HepG2 (cell line): ENCODE measurements around the gene DBN1. TPM values are rescaled to one million over a fixed set of nuclear protein-coding genes. Genes with fewer than 3 reads are reported as not detected.

Experiments
- ATRX ChIP-seq: sonication (generic); formaldehyde crosslinking; IDR thresholded peaks from 2 replicates; pipeline ENCODE4 v1.4.0; 2020; ENCODE audit warnings: missing genetic modification reagents, borderline replicate concordance
- CHCHD3 ChIP-seq: sonication (generic); formaldehyde crosslinking; IDR thresholded peaks from 2 replicates; pipeline ENCODE4 v1.8.0; 2022; ENCODE audit warnings: mild to moderate bottlenecking, missing genetic modification reagents, moderate library complexity
- IRX3 ChIP-seq: sonication (generic); formaldehyde crosslinking; IDR thresholded peaks from 2 replicates; pipeline ENCODE4 v1.8.1; 2023; ENCODE audit warnings: mild to moderate bottlenecking, low read depth, missing genetic modification reagents, borderline replicate concordance
- PAWR ChIP-seq: sonication (generic); formaldehyde crosslinking; IDR thresholded peaks from 2 replicates; pipeline ENCODE4 v1.4.0; 2020; ENCODE audit warnings: missing genetic modification reagents, mild to moderate bottlenecking, borderline replicate concordance
- POLR2A ChIP-seq, 2 experiments: IDR thresholded peaks; 2 replicates each; pipeline ENCODE4 v1.6.1; 2011; ENCODE audit warnings: low read depth in 2 of 2, low read length in 2 of 2, mild to moderate bottlenecking in 1 of 2, moderate library complexity in 1 of 2; ENCODE audit not compliant: insufficient read depth in 1 of 2
- SETDB1 ChIP-seq: sonication (generic); formaldehyde crosslinking; IDR thresholded peaks from 2 replicates; pipeline ENCODE4 v1.5.1; 2020; ENCODE audit warnings: missing genetic modification reagents, mild to moderate bottlenecking, borderline replicate concordance
- ZNF780A ChIP-seq: sonication (generic); formaldehyde crosslinking; IDR thresholded peaks from 2 replicates; pipeline ENCODE4 v1.8.0; 2022; ENCODE audit warnings: mild to moderate bottlenecking, missing genetic modification reagents, moderate library complexity
- ZNF878 ChIP-seq: sonication (generic); formaldehyde crosslinking; IDR thresholded peaks from 2 replicates; pipeline ENCODE4 v1.8.1; 2023; ENCODE audit warnings: mild to moderate bottlenecking, missing genetic modification reagents, moderate library complexity
- polyA plus RNA-seq, 8 experiments: library from polyadenylated mRNA; depleted of rRNA in 3 of 8; stranded (reverse) in 7 of 8; unstranded in 1 of 8; fragments of >200 nt; fragmentation: Illumina TruSeq in 4 of 8; extraction: Trizol in 4 of 8; gene quantifications; 2 replicates each; pipeline versions ENCODE4 v1.2.1 to v1.2.3, GENCODE V29; 2011 to 2016; ENCODE audit warnings: low read depth in 4 of 8, missing spikeins in 1 of 8, mixed read lengths in 1 of 8; ENCODE audit not compliant: insufficient read depth in 1 of 8
- total RNA-seq, 5 experiments: library from RNA; depleted of rRNA; stranded (reverse); fragments of >200 nt; fragmentation: Illumina TruSeq; extraction: Trizol; gene quantifications; 2 replicates each; pipeline ENCODE4 v1.2.3, GENCODE V29; 2016; ENCODE audit warnings: low read depth in 1 of 5
- TF ChIP-seq, protein P1 (sequence below): sonication (generic); formaldehyde crosslinking; conservative IDR thresholded peaks from 2 replicates; pipeline ENCODE4 v1.4.0; 2020; ENCODE audit warnings: mild to moderate bottlenecking, missing genetic modification reagents, moderate library complexity
- TF ChIP-seq, protein P2 (sequence below): sonication (generic); formaldehyde crosslinking; IDR thresholded peaks from 2 replicates; pipeline ENCODE4 v1.9.0; 2021; ENCODE audit warnings: missing genetic modification reagents, borderline replicate concordance
- TF ChIP-seq, protein P3 (sequence below), 2 experiments: fragments of 450-650 bp in 1 of 2; sonication (generic) in 1 of 2; formaldehyde crosslinking in 1 of 2; IDR thresholded peaks; 2 replicates each; pipeline versions ENCODE4 v1.6.1 to v1.8.0; 2016 to 2022; ENCODE audit warnings: antibody characterized with exemption in 1 of 2, mild to moderate bottlenecking in 1 of 2, missing genetic modification reagents in 1 of 2
- TF ChIP-seq, protein P4 (sequence below): sonication (generic); formaldehyde crosslinking; IDR thresholded peaks from 2 replicates; pipeline ENCODE4 v1.5.1; 2020; ENCODE audit warnings: missing genetic modification reagents, mild to moderate bottlenecking, borderline replicate concordance

DBN1 gene
- total and polyA plus RNA-seq, 2 of the 13 experiments (the other 11 are each of a cell fraction or from before 2014, with no cell fraction given), result 27.0 to 37.3 TPM

DNA sequence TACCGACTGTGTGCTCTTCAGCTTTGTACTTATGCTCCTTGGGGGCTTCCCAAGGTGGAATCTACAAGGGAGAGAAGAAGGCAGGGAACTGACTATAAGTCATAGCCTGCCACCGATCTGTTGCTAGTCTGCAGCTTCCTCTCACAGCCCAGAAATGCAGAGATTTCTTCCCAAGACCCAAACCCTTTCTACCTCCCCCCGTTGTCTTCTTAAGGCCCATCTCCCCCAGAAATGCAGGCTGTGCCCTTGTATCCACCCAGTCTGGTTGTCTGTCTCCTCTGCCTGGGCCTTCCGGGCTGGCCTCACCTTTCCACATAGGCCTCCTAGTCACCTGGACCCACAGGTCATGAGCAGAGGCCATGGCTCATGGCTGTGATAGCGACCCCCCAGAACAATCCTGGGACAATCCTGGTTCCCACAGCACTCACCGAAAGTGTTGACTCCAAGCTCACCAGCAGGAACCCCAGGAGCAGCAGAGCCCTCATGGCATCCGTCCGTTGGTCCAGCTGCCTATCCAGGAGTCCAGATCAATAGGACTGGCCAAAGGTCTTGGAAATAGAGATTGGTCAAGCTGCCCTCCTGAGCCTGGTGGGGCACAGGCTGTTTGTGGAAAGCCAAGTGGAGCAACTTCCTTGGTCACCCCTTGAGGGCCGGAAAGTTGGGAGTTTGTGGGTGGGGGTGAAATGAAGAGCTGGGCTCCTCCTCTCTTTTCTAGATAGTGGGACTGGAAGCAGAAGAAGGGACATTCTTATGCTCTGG, 64.2 kb downstream of the DBN1 start, which contains the start of gene F12 (continued):
- TF ChIP-seq CHCHD3 (CRISPR knock-in tag) (no peak), IRX3 (no peak), ZNF780A (no peak), ZNF878 (CRISPR knock-in tag) (no peak), ATRX (CRISPR knock-in tag) (no peak), SETDB1 (CRISPR knock-in tag) (no peak), PAWR (CRISPR knock-in tag) (no peak), POLR2A (IDR thresholded peaks at IDR 0.05; ENCODE audit: insufficient read depth in 1 of 2, low read depth in 2 of 2, low read length in 2 of 2) (0 out of 4 replicates have a peak, but pooled peaks of 1 of the 2 experiments have one; percentile 20)
- TF ChIP-seq, protein P1, sequence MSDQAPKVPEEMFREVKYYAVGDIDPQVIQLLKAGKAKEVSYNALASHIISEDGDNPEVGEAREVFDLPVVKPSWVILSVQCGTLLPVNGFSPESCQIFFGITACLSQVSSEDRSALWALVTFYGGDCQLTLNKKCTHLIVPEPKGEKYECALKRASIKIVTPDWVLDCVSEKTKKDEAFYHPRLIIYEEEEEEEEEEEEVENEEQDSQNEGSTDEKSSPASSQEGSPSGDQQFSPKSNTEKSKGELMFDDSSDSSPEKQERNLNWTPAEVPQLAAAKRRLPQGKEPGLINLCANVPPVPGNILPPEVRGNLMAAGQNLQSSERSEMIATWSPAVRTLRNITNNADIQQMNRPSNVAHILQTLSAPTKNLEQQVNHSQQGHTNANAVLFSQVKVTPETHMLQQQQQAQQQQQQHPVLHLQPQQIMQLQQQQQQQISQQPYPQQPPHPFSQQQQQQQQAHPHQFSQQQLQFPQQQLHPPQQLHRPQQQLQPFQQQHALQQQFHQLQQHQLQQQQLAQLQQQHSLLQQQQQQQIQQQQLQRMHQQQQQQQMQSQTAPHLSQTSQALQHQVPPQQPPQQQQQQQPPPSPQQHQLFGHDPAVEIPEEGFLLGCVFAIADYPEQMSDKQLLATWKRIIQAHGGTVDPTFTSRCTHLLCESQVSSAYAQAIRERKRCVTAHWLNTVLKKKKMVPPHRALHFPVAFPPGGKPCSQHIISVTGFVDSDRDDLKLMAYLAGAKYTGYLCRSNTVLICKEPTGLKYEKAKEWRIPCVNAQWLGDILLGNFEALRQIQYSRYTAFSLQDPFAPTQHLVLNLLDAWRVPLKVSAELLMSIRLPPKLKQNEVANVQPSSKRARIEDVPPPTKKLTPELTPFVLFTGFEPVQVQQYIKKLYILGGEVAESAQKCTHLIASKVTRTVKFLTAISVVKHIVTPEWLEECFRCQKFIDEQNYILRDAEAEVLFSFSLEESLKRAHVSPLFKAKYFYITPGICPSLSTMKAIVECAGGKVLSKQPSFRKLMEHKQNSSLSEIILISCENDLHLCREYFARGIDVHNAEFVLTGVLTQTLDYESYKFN (CRISPR knock-in tag), result peak; percentile 92
- TF ChIP-seq, protein P2, sequence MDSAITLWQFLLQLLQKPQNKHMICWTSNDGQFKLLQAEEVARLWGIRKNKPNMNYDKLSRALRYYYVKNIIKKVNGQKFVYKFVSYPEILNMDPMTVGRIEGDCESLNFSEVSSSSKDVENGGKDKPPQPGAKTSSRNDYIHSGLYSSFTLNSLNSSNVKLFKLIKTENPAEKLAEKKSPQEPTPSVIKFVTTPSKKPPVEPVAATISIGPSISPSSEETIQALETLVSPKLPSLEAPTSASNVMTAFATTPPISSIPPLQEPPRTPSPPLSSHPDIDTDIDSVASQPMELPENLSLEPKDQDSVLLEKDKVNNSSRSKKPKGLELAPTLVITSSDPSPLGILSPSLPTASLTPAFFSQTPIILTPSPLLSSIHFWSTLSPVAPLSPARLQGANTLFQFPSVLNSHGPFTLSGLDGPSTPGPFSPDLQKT (CRISPR knock-in tag), result no peak
- TF ChIP-seq, protein P3, sequence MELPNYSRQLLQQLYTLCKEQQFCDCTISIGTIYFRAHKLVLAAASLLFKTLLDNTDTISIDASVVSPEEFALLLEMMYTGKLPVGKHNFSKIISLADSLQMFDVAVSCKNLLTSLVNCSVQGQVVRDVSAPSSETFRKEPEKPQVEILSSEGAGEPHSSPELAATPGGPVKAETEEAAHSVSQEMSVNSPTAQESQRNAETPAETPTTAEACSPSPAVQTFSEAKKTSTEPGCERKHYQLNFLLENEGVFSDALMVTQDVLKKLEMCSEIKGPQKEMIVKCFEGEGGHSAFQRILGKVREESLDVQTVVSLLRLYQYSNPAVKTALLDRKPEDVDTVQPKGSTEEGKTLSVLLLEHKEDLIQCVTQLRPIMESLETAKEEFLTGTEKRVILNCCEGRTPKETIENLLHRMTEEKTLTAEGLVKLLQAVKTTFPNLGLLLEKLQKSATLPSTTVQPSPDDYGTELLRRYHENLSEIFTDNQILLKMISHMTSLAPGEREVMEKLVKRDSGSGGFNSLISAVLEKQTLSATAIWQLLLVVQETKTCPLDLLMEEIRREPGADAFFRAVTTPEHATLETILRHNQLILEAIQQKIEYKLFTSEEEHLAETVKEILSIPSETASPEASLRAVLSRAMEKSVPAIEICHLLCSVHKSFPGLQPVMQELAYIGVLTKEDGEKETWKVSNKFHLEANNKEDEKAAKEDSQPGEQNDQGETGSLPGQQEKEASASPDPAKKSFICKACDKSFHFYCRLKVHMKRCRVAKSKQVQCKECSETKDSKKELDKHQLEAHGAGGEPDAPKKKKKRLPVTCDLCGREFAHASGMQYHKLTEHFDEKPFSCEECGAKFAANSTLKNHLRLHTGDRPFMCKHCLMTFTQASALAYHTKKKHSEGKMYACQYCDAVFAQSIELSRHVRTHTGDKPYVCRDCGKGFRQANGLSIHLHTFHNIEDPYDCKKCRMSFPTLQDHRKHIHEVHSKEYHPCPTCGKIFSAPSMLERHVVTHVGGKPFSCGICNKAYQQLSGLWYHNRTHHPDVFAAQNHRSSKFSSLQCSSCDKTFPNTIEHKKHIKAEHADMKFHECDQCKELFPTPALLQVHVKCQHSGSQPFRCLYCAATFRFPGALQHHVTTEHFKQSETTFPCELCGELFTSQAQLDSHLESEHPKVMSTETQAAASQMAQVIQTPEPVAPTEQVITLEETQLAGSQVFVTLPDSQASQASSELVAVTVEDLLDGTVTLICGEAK (IDR thresholded peaks at IDR 0.05), result no peak
- TF ChIP-seq, protein P3 (CRISPR knock-in tag; IDR thresholded peaks at IDR 0.05), result no peak; the same call in 1 of the 2 replicates
- TF ChIP-seq, protein P4, sequence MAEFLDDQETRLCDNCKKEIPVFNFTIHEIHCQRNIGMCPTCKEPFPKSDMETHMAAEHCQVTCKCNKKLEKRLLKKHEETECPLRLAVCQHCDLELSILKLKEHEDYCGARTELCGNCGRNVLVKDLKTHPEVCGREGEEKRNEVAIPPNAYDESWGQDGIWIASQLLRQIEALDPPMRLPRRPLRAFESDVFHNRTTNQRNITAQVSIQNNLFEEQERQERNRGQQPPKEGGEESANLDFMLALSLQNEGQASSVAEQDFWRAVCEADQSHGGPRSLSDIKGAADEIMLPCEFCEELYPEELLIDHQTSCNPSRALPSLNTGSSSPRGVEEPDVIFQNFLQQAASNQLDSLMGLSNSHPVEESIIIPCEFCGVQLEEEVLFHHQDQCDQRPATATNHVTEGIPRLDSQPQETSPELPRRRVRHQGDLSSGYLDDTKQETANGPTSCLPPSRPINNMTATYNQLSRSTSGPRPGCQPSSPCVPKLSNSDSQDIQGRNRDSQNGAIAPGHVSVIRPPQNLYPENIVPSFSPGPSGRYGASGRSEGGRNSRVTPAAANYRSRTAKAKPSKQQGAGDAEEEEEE (CRISPR knock-in tag), result no peak; the same call in 1 of the 2 replicates
